Femur (tissue), 1 donor: ENCODE results near the gene NEUROD2.

ENCODE experiments used
- DNase-seq: peaks from one replicate; pipeline ENCODE4 v3.0.0-alpha.2; 2017

Gene NEUROD2

GRCh38 chr17:39607851-39608130, at the start of gene NEUROD2:
NEUROD2 (minus strand) TSS chr17:39607920; CDS start chr17:39606599, 1,321 bp downstream.
- no peak for DNase-seq

- no peak for DNase-seq
Observed at GRCh38 chr17:39655105-39655504, 47.4 kb upstream of the NEUROD2 start.

- DNase-seq: peak; percentile 55
Observed at GRCh38 chr17:39653662-39654331, 46.1 kb upstream of the NEUROD2 start.

DNA sequence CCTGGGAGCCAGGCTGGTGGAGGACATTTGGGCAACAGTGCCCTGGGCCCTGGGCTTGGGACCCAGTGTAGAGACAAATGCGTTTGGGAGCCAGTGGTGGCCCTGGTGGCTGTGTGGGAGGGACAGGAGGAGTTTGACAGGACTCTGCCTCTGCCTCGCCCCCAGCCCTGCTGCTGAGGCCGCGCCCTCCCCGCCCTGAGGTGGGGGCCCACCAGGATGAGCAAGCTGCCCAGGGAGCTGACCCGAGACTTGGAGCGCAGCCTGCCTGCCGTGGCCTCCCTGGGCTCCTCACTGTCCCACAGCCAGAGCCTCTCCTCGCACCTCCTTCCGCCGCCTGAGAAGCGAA, 45.6 kb upstream of the NEUROD2 start:
- DNase-seq: no peak

GRCh38 chr17:39652587-39653315, 45.0 kb upstream of the NEUROD2 start:
- no peak for DNase-seq

GRCh38 chr17:39651923-39652586, 44.3 kb upstream of the NEUROD2 start:
- no peak for DNase-seq

GRCh38 chr17:39650121-39650579, 42.4 kb upstream of the NEUROD2 start:
- no peak for DNase-seq

- no peak for DNase-seq
Observed at GRCh38 chr17:39648616-39649366, 41.1 kb upstream of the NEUROD2 start.

DNA sequence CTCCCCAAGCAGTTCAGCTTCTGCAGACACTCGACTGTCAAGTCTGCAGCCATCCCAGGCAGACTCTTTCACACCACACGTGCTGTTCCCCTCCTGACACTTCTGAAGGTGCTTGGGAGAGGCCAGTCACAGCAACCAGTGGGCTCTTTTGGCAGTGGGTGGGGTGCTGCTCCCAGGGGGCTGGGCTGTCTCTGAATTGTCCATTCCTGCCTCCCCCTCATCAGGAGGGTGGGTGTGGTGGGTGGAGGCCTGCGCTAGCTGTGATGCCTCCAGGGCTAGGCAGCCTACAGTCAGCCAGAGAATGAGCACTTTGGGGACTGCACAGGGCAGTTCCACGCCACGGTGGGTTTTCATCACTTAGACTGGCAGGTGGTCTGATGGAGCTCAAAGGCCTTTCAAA, 39.5 kb upstream of the NEUROD2 start:
- no peak for DNase-seq

- DNase-seq: no peak
Observed at GRCh38 chr17:39643271-39643670, 35.6 kb upstream of the NEUROD2 start.

DNA sequence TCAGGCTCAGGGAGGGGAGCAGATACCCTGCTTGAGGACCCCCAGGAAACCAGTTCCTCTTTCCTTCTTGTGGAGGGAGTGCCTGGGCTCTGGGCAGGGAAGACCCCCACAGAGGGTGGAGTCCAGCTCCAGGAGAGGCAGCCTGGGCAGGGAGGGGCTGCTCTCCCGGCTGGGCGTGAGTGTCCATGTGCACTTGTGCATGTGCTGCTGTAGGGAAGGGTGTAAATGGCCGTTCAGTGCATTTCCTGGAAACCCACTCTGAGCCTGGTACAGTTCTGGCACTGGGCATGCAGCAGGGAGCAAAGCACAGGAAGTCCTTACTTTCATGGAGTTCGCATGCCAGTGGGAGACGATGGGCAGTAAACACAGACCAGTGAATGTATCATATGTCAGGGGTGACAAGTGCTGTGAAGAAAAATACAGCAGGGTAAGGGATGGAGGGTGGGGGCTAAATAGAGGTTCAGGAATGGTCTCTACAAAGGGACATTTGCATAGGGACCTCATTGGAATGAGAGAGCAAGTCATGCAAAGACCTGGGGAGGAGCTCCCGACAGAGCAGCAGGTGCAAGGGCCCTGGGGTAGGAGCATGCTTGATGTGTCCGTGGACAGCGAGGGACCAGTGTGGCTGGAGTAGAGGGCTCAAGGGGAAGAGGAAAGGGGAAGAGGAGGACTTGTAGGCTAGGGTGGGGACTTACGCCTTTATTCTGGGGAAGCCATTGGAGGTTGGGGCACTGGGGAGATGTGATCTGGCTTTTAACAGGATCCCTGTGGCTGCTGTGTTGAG, 34.8 kb upstream of the NEUROD2 start:
- no peak for DNase-seq

GRCh38 chr17:39641883-39642282, 34.2 kb upstream of the NEUROD2 start:
- DNase-seq: no peak

GRCh38 chr17:39641097-39641496, 33.4 kb upstream of the NEUROD2 start:
- DNase-seq: no peak

DNA sequence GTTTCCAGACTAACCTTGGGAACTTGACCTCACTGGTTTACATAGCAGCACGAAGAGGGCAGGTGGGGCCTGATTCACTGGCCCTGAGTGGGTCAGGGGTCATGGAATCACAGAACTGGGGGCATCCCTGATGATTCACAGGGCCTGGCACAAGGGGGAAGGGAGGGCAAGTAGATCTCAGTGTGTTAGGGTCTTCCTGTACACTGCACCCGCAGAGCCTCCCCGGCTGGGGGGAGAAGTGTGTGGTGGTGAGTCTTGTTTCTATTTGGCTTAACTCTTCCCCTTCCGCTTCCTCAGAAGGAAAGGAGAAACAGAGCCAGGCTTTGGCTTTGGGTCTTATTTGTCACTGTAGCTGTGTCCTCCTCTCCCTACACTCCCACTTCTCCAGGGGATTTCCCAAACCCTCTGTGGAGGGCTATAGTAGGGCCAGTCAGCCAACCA, 32.9 kb upstream of the NEUROD2 start:
- no peak for DNase-seq

- DNase-seq: no peak
Observed at GRCh38 chr17:39639566-39640458, 32.1 kb upstream of the NEUROD2 start.

- DNase-seq: no peak
Observed at GRCh38 chr17:39639043-39639442, 31.3 kb upstream of the NEUROD2 start.

DNA sequence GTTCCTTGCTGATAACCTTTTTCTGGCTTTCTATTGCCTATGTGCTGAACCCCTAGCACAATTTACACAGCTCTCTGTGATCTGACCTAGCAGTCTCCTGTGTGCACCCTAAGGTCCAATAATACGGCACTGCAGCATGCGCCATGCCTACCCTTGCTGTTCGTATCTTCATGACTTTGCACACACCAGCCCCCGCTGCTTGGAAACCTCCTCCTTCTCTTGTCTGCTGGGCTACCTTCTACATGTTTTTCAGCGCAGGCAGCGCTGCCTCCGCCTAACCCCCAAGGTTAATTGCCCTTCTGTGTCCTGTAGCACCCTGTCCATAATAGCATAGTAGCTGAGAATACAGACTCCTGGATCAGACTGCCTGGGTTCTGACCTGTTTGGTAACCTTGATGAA, 30.6 kb upstream of the NEUROD2 start:
- DNase-seq: no peak

GRCh38 chr17:39636927-39637736, 29.4 kb upstream of the NEUROD2 start, which contains the start of gene STARD3:
STARD3 (plus strand) TSS chr17:39637144; CDS start chr17:39653532, 16,388 bp downstream.
- peak; percentile 95 for DNase-seq

- no peak for DNase-seq
Observed at GRCh38 chr17:39636587-39636926, 28.8 kb upstream of the NEUROD2 start.

DNA sequence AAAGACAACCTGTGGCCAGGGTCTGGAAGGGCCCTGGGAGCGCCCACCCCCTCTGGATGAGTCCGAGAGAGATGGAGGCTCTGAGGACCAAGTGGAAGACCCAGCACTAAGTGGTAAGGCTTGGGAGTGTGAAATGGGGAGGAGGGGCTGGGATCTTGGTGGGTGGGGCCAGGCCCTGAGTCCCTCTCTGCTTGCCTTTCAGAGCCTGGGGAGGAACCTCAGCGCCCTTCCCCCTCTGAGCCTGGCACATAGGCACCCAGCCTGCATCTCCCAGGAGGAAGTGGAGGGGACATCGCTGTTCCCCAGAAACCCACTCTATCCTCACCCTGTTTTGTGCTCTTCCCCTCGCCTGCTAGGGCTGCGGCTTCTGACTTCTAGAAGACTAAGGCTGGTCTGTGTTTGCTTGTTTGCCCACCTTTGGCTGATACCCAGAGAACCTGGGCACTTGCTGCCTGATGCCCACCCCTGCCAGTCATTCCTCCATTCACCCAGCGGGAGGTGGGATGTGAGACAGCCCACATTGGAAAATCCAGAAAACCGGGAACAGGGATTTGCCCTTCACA, 28.0 kb upstream of the NEUROD2 start:
- DNase-seq: no peak
